A549 (cell line): ENCODE measurements around the gene MED12L.

Experiments
- JUNB ChIP-seq: fragments of >200 bp; sonication (Bioruptor Twin); formaldehyde crosslinking; IDR thresholded peaks from 2 replicates; pipeline ENCODE4 v1.6.1; 2016
- POLR2AphosphoS2 ChIP-seq: conservative IDR thresholded peaks from 2 replicates; pipeline ENCODE4 v1.6.1; 2012; ENCODE audit warnings: low read length, improper control_type of control experiment, inconsistent platforms
- RARB ChIP-seq: fragments of 250-450 bp; sonication (Bioruptor Pico); IDR thresholded peaks from 2 replicates; pipeline ENCODE4 v1.8.0; 2021; ENCODE audit warnings: mild to moderate bottlenecking, moderate library complexity
- ZNF302 ChIP-seq: fragments of 250-450 bp; sonication (Bioruptor Pico); IDR thresholded peaks from 2 replicates; pipeline ENCODE4 v1.9.0; 2021; ENCODE audit warnings: inconsistent platforms, mild to moderate bottlenecking, moderate library complexity
- TF ChIP-seq, protein P1 (sequence below): fragments of 450-650 bp; IDR thresholded peaks from 2 replicates; pipeline ENCODE4 v1.6.1; 2014; ENCODE audit warnings: antibody characterized with exemption
- TF ChIP-seq, protein P2 (sequence below): fragments of >200 bp; sonication (Bioruptor Twin); formaldehyde crosslinking; IDR thresholded peaks from 3 replicates; pipeline ENCODE4 v1.5.1; 2016

DNA sequence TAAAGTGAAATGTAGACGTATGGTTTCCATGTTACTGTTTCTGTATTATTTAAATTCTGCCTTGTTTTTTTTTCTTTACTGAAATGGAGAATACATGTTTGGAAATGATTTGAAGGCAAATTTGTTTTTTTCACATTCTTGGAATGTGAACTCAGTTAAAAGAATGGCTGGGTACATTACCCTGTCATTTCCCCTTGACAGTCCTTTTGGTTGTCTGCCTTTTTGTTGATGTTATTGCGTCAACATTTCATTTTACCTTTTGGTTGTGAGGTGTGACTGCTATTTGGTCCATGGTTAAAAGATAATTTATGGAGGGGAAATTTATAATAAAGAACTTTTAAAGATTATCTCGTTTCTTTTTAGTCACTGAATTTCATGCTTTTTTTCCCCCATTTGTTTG lies 120.7 kb downstream of the MED12L start:
- TF ChIP-seq POLR2AphosphoS2 (no peak), RARB (CRISPR knock-in tag) (no peak), ZNF302 (no peak), JUNB (no peak)
- TF ChIP-seq, protein P1, sequence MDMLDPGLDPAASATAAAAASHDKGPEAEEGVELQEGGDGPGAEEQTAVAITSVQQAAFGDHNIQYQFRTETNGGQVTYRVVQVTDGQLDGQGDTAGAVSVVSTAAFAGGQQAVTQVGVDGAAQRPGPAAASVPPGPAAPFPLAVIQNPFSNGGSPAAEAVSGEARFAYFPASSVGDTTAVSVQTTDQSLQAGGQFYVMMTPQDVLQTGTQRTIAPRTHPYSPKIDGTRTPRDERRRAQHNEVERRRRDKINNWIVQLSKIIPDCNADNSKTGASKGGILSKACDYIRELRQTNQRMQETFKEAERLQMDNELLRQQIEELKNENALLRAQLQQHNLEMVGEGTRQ: no peak
- TF ChIP-seq, protein P2, sequence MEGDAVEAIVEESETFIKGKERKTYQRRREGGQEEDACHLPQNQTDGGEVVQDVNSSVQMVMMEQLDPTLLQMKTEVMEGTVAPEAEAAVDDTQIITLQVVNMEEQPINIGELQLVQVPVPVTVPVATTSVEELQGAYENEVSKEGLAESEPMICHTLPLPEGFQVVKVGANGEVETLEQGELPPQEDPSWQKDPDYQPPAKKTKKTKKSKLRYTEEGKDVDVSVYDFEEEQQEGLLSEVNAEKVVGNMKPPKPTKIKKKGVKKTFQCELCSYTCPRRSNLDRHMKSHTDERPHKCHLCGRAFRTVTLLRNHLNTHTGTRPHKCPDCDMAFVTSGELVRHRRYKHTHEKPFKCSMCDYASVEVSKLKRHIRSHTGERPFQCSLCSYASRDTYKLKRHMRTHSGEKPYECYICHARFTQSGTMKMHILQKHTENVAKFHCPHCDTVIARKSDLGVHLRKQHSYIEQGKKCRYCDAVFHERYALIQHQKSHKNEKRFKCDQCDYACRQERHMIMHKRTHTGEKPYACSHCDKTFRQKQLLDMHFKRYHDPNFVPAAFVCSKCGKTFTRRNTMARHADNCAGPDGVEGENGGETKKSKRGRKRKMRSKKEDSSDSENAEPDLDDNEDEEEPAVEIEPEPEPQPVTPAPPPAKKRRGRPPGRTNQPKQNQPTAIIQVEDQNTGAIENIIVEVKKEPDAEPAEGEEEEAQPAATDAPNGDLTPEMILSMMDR: no peak
